Measurements from ENCODE around the gene BCL6B.

Gene BCL6B

GRCh38 chr17:7067198-7067597, 44.3 kb downstream of the BCL6B start:
- TF ChIP-seq RAD21 (IDR thresholded peaks at IDR 0.05; ENCODE audit: low read depth) = no peak
- TF ChIP-seq REST (IDR thresholded peaks at IDR 0.05; ENCODE audit: low read depth) = no peak
- no peak for TF ChIP-seq NFIC (IDR thresholded peaks at IDR 0.05)
- TF ChIP-seq ZBTB7A (IDR thresholded peaks at IDR 0.05; ENCODE audit: low read depth) = no peak
- TF ChIP-seq MAX (IDR thresholded peaks at IDR 0.05) = no peak
- no peak for TF ChIP-seq YY1 (IDR thresholded peaks at IDR 0.05; ENCODE audit: low read depth)
- TF ChIP-seq EP300 (IDR thresholded peaks at IDR 0.05; ENCODE audit: borderline replicate concordance) = no peak
- TF ChIP-seq FOXM1 (IDR thresholded peaks at IDR 0.05; ENCODE audit: borderline replicate concordance, low read depth) = no peak
- no peak for TF ChIP-seq CEBPB (IDR thresholded peaks at IDR 0.05)
- TF ChIP-seq EGR1 (IDR thresholded peaks at IDR 0.05) = no peak
- TF ChIP-seq TEAD4 (IDR thresholded peaks at IDR 0.05) = no peak
- no peak for TF ChIP-seq TCF12 (IDR thresholded peaks at IDR 0.05; ENCODE audit: low read depth)
- TF ChIP-seq CREB1 (IDR thresholded peaks at IDR 0.05; ENCODE audit: low read depth) = no peak
- TF ChIP-seq USF1 (IDR thresholded peaks at IDR 0.05) = no peak
- TF ChIP-seq TAF1 (IDR thresholded peaks at IDR 0.05; ENCODE audit: low read depth) = no peak

GRCh38 chr17:7068268-7068667, 45.4 kb downstream of the BCL6B start:
- TF ChIP-seq FOXM1 (IDR thresholded peaks at IDR 0.05; ENCODE audit: borderline replicate concordance, low read depth) (no peak), MAX (IDR thresholded peaks at IDR 0.05) (no peak), USF1 (IDR thresholded peaks at IDR 0.05) (no peak), CEBPB (IDR thresholded peaks at IDR 0.05) (no peak), EGR1 (IDR thresholded peaks at IDR 0.05) (no peak), NFIC (IDR thresholded peaks at IDR 0.05) (no peak), EP300 (IDR thresholded peaks at IDR 0.05; ENCODE audit: borderline replicate concordance) (no peak), ZBTB7A (IDR thresholded peaks at IDR 0.05; ENCODE audit: low read depth) (no peak), TEAD4 (IDR thresholded peaks at IDR 0.05) (no peak), YY1 (IDR thresholded peaks at IDR 0.05; ENCODE audit: low read depth) (no peak), TCF12 (IDR thresholded peaks at IDR 0.05; ENCODE audit: low read depth) (no peak), RAD21 (IDR thresholded peaks at IDR 0.05; ENCODE audit: low read depth) (no peak), CREB1 (IDR thresholded peaks at IDR 0.05; ENCODE audit: low read depth) (no peak), TAF1 (IDR thresholded peaks at IDR 0.05; ENCODE audit: low read depth) (no peak), REST (IDR thresholded peaks at IDR 0.05; ENCODE audit: low read depth) (no peak)

GRCh38 chr17:7070712-7071111, 47.9 kb downstream of the BCL6B start:
- TF ChIP-seq TAF1 (IDR thresholded peaks at IDR 0.05; ENCODE audit: low read depth) (no peak), YY1 (IDR thresholded peaks at IDR 0.05; ENCODE audit: low read depth) (no peak), FOXM1 (IDR thresholded peaks at IDR 0.05; ENCODE audit: borderline replicate concordance, low read depth) (no peak), USF1 (IDR thresholded peaks at IDR 0.05) (no peak), CEBPB (IDR thresholded peaks at IDR 0.05) (no peak), ZBTB7A (IDR thresholded peaks at IDR 0.05; ENCODE audit: low read depth) (no peak), REST (IDR thresholded peaks at IDR 0.05; ENCODE audit: low read depth) (no peak), CREB1 (IDR thresholded peaks at IDR 0.05; ENCODE audit: low read depth) (no peak), NFIC (IDR thresholded peaks at IDR 0.05) (no peak), EGR1 (IDR thresholded peaks at IDR 0.05) (no peak), EP300 (IDR thresholded peaks at IDR 0.05; ENCODE audit: borderline replicate concordance) (no peak), RAD21 (IDR thresholded peaks at IDR 0.05; ENCODE audit: low read depth) (no peak)

GRCh38 chr17:7072406-7072805, 49.6 kb downstream of the BCL6B start:
- TF ChIP-seq YY1 (IDR thresholded peaks at IDR 0.05; ENCODE audit: low read depth) (no peak), CEBPB (IDR thresholded peaks at IDR 0.05) (no peak), NFIC (IDR thresholded peaks at IDR 0.05) (no peak), ZBTB7A (IDR thresholded peaks at IDR 0.05; ENCODE audit: low read depth) (no peak), RAD21 (IDR thresholded peaks at IDR 0.05; ENCODE audit: low read depth) (no peak), MAX (IDR thresholded peaks at IDR 0.05) (no peak), CREB1 (IDR thresholded peaks at IDR 0.05; ENCODE audit: low read depth) (no peak), EGR1 (IDR thresholded peaks at IDR 0.05) (no peak)

Data from Ishikawa (cell line).